GM21619 (cell line): ENCODE results near the gene CNTROB.

Source experiments
- ATAC-seq: cut with Tn5 transposase; IDR thresholded peaks from one replicate; pipeline ENCODE4 v1.9.1; 2021; ENCODE audit not compliant: unreplicated experiment

The CNTROB gene, protein sequence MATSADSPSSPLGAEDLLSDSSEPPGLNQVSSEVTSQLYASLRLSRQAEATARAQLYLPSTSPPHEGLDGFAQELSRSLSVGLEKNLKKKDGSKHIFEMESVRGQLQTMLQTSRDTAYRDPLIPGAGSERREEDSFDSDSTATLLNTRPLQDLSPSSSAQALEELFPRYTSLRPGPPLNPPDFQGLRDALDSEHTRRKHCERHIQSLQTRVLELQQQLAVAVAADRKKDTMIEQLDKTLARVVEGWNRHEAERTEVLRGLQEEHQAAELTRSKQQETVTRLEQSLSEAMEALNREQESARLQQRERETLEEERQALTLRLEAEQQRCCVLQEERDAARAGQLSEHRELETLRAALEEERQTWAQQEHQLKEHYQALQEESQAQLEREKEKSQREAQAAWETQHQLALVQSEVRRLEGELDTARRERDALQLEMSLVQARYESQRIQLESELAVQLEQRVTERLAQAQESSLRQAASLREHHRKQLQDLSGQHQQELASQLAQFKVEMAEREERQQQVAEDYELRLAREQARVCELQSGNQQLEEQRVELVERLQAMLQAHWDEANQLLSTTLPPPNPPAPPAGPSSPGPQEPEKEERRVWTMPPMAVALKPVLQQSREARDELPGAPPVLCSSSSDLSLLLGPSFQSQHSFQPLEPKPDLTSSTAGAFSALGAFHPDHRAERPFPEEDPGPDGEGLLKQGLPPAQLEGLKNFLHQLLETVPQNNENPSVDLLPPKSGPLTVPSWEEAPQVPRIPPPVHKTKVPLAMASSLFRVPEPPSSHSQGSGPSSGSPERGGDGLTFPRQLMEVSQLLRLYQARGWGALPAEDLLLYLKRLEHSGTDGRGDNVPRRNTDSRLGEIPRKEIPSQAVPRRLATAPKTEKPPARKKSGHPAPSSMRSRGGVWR

DNA sequence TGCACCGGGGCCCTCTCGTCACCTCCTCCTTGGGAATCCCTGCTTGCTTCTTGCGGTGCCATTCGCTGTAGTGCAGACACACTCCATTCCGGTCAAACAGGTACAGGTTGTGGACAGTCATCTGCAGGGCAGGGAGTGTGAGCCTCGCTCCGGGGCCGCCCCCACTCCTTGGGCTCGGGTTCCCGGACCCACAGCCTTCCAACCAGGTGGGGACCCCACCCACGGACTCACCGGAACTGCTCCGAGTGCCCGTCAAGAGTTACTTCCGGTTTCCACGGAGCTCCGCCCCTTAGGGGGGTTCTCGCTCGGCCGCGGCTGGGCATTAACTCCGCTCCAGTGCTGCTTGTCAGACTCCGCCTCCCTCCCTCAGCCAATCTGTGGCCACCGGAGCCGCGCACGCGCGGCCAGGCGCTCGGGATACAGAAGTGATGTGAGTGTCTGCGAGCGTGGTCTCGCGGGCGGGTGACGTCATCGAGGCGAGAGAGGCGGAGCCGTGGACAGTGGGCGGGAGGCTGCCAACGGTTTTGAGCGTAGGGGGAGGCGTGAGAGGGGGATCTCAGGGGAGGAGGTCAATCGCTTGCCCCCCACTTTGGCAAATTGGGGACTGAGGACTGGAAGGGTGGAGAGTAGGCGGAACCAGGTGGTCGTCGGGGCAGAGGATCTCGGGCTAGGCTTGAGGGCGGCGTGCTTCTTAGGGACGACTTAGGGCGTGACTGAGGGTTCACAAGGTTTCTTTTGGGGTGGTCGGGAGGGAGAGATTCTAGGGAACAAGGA, at the start of gene CNTROB, which contains the start of gene TRAPPC1:
Gene CNTROB (plus strand): TSS at position 498 of the 774 bp plus-strand sequence. CDS start 874 bp downstream, outside the sequence.
Gene TRAPPC1 (minus strand): TSS at position 238 of the 774 bp plus-strand sequence. CDS start 117 bp downstream, at position 121.
- ATAC-seq, result peak; percentile 85

DNA sequence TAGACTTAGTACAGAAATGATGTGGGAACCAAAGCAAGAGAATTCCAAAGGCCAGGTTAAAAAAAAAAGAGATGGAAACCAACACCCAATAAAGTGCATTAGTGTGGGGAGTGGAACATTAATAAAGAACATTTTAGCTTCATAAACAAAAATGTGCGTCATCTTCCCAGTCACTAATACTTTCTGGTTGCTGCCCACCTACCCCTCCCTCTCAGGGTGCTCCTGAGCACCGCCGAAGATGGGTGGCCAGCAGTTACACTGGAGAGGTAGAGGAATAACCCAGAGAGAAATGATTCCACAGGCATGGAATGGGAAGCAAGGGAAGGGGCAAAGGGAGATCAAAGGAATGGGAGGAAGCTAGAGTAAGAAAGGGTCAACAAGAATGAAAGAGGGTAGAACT, 49.4 kb upstream of the CNTROB start:
- no peak for ATAC-seq

- no peak for ATAC-seq
These were observed 48.1 kb upstream of the CNTROB start for GRCh38 chr17:7883781-7884386.

GRCh38 chr17:7884581-7885366, 47.2 kb upstream of the CNTROB start:
- ATAC-seq, result no peak

GRCh38 chr17:7885367-7886226, 46.4 kb upstream of the CNTROB start:
- ATAC-seq, result peak; percentile 38

DNA sequence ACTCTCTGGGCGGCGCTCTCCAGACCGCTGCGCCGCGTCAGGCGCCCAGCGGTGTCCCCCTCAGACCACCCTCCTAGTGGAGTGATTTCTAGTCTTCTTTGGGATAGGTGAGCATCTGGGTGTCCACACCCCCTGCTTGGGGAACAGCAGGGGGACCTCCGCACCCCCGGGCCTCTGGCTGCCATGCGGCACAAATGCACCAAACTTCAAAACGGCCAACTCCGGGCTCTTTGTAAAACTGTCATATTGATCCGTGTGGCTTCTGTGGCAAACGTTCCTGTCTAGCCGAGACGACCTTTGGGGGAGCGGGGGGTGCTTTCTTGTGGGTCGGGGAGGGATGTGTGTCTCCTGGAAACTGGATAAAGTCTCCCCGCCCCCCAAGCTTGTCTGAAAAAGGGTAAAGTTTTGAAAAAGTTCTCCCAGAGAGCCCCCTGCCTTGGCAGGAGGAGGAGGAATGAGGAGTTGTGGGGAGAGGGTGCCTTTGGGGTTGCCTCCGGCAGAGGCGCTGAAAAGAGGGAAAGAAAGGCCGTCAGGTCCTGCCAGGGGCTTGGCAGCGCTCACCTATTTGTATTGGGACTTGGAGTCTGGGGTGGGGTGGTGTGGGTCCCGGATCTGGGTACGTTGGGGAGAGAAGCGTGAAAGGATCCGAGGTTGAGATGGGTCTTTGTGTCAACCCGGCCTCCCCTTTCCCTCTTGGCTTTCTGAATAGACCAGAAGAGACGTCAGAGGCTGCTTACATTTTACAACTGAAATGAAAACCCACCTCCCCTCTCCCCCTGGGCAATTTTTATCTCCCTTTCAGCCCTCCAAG, 45.6 kb upstream of the CNTROB start:
- no peak for ATAC-seq

GRCh38 chr17:7887038-7887481, 44.9 kb upstream of the CNTROB start:
- ATAC-seq, result no peak

- ATAC-seq, result no peak
These were observed 44.4 kb upstream of the CNTROB start for GRCh38 chr17:7887482-7888183.

GRCh38 chr17:7888184-7888920, 43.7 kb upstream of the CNTROB start, which contains the start of gene CHD3:
Gene CHD3 (plus strand): TSS chr17:7888789. CDS start chr17:7889001, 212 bp downstream.
- ATAC-seq, result no peak

DNA sequence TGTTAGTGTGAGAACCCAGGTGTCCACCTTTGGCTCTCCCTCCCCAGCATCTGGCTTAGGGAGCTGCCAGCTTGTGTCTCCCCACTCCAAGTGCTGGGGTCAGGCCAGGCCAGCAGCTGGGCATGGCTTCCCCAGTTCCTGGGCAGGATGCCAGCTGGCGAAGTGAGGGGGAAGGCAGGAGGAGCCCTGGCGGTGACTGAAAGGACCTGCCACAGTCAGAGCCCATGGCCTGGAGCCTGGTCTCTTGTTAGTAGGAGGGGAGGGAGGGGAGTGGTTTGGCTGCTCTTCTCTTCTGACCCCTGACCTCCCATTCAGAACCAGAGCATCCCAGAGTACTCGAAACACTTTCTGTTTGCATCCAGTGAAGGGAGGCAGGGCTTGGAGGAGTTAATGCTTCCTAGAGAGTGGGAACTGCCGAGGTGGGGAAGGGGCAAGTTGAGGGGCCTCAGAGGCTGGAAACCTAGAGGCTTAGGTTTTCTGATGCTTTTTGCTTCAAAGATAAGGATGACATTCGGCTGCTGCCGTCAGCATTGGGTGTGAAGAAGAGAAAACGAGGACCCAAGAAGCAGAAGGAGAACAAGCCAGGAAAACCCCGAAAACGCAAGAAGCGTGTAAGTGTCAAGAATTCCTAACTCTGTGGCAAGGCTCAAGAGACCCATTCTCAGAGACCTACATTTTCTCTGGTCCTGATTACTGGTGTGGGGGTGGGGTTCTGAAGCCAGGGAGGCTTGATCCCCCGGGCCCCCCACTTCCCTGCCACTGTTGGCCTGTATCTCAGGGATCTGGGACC, 42.6 kb upstream of the CNTROB start:
- ATAC-seq, result no peak

- ATAC-seq, result no peak
These were observed 38.7 kb upstream of the CNTROB start for GRCh38 chr17:7893187-7893880.

DNA sequence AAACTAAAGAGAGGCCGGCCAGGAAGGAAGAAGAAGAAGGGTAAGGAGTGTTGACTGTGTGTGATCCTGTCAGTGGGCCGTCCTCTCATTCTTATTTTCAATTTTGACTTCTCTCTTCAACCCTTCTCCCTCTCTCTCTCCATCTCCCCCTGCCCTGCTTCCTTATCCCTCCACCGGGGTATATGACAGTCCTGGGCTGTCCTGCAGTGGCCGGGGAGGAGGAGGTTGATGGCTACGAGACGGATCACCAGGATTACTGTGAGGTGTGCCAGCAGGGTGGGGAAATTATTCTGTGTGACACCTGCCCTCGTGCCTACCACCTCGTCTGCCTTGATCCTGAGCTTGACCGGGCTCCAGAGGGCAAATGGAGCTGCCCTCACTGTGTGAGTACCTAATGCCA, 37.8 kb upstream of the CNTROB start:
- ATAC-seq, result no peak

GRCh38 chr17:7894866-7895265, 37.1 kb upstream of the CNTROB start:
- ATAC-seq, result no peak

DNA sequence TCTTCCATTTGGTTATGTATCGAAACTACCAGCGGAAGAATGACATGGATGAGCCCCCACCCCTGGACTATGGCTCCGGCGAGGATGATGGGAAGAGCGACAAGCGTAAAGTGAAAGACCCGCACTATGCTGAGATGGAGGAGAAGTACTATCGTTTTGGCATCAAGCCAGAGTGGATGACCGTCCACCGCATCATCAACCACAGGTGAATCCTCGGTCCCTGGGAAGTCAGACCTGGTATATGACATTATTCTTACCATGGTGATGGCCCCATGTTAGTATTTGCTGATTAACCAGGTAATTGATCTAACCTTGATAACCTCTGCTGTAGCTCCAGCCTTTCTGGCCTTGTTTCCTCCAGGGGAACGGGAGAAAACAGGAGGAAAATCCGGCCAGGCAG, 34.9 kb upstream of the CNTROB start:
- ATAC-seq, result no peak

GRCh38 chr17:7897773-7898172, 34.2 kb upstream of the CNTROB start:
- ATAC-seq, result no peak
